T-helper 2 cell treated with Interferon-gamma antibody and Interleukin-4, amounts not matched to agents 5 μg/mL and 100 μg/mL, for 36 hours (primary cell): Measurements from ENCODE around the gene LMX1A.

Experiments
- DNase-seq: peaks from one replicate; pipeline ENCODE4 v3.0.0; 2021; ENCODE audit warnings: low spot score
- H3K27ac Mint-ChIP-seq: one replicate; pipeline ENCODE4 v1.8.0; 2021; ENCODE audit warnings: mild to moderate bottlenecking, mixed read lengths
- H3K27me3 Mint-ChIP-seq: one replicate; pipeline ENCODE4 v1.8.0; 2021; ENCODE audit warnings: low read depth, mixed read lengths
- H3K36me3 Mint-ChIP-seq: one replicate; pipeline ENCODE4 v1.8.0; 2021; ENCODE audit warnings: low read depth, mixed read lengths
- H3K4me1 Mint-ChIP-seq: one replicate; pipeline ENCODE4 v1.8.0; 2021; ENCODE audit warnings: low read depth, mixed read lengths
- H3K4me3 Mint-ChIP-seq: one replicate; pipeline ENCODE4 v1.8.0; 2022; ENCODE audit warnings: mild to moderate bottlenecking, moderate library complexity, mixed read lengths
- H3K9me3 Mint-ChIP-seq: one replicate; pipeline ENCODE4 v1.8.0; 2021; ENCODE audit warnings: mixed read lengths

LMX1A gene

GRCh38 chr1:165325460-165326203 is 30.9 kb downstream of the LMX1A start:
- Mint-ChIP-seq H3K4me3 (no peak overlapping the region), H3K27ac (no peak overlapping the region), H3K4me1 (no peaks in the 10 kb centered on the region), H3K27me3 (peaks cover 9% of the 10 kb centered on the region), H3K9me3 (no peaks in the 10 kb centered on the region), H3K36me3 (no peaks in the 10 kb centered on the region)
- no peak for DNase-seq

GRCh38 chr1:165324050-165324449 is 32.5 kb downstream of the LMX1A start:
- Mint-ChIP-seq H3K4me1 (no peaks in the 10 kb centered on the region), H3K27ac (no peak overlapping the region), H3K27me3 (peaks cover 5% of the 10 kb centered on the region), H3K36me3 (no peaks in the 10 kb centered on the region), H3K4me3 (no peak overlapping the region), H3K9me3 (no peaks in the 10 kb centered on the region)
- no peak for DNase-seq

GRCh38 chr1:165317612-165318011 is 38.9 kb downstream of the LMX1A start:
- no peaks in the 10 kb centered on the region for H3K9me3 Mint-ChIP-seq
- peaks cover 9% of the 10 kb centered on the region for H3K27me3 Mint-ChIP-seq
- H3K27ac Mint-ChIP-seq, result no peak overlapping the region
- no peaks in the 10 kb centered on the region for H3K36me3 Mint-ChIP-seq
- no peaks in the 10 kb centered on the region for H3K4me1 Mint-ChIP-seq
- DNase-seq, result no peak
- no peak overlapping the region for H3K4me3 Mint-ChIP-seq

- Mint-ChIP-seq H3K36me3 (no peaks in the 10 kb centered on the region), H3K9me3 (no peaks in the 10 kb centered on the region), H3K27ac (no peak overlapping the region), H3K4me3 (no peak overlapping the region), H3K4me1 (no peaks in the 10 kb centered on the region), H3K27me3 (peaks cover 9% of the 10 kb centered on the region)
- no peak for DNase-seq
Observed at GRCh38 chr1:165316153-165316772, 40.3 kb downstream of the LMX1A start.

GRCh38 chr1:165315481-165315880 is 41.0 kb downstream of the LMX1A start:
- Mint-ChIP-seq H3K27ac (no peak overlapping the region), H3K36me3 (no peaks in the 10 kb centered on the region), H3K27me3 (peaks cover 8% of the 10 kb centered on the region), H3K4me1 (no peaks in the 10 kb centered on the region), H3K9me3 (no peaks in the 10 kb centered on the region), H3K4me3 (no peak overlapping the region)
- no peak for DNase-seq

GRCh38 chr1:165313903-165314302 is 42.6 kb downstream of the LMX1A start:
- no peak for DNase-seq
- Mint-ChIP-seq H3K4me3 (no peak overlapping the region), H3K36me3 (no peaks in the 10 kb centered on the region), H3K4me1 (no peaks in the 10 kb centered on the region), H3K27me3 (peaks cover 8% of the 10 kb centered on the region), H3K27ac (no peak overlapping the region), H3K9me3 (no peaks in the 10 kb centered on the region)

- Mint-ChIP-seq H3K36me3 (no peaks in the 10 kb centered on the region), H3K27ac (no peak overlapping the region), H3K4me1 (no peaks in the 10 kb centered on the region), H3K27me3 (peaks cover 8% of the 10 kb centered on the region), H3K4me3 (no peak overlapping the region), H3K9me3 (no peaks in the 10 kb centered on the region)
- DNase-seq, result no peak
Observed at GRCh38 chr1:165312591-165312990, 43.9 kb downstream of the LMX1A start.

- Mint-ChIP-seq H3K9me3 (no peaks in the 10 kb centered on the region), H3K4me1 (no peaks in the 10 kb centered on the region), H3K27ac (no peak overlapping the region), H3K4me3 (no peak overlapping the region), H3K36me3 (no peaks in the 10 kb centered on the region), H3K27me3 (peaks cover 2% of the 10 kb centered on the region)
- no peak for DNase-seq
Observed at GRCh38 chr1:165306543-165307434, 49.7 kb downstream of the LMX1A start.

GRCh38 chr1:165303386-165303785 is 53.1 kb downstream of the LMX1A start:
- Mint-ChIP-seq H3K27ac (no peak overlapping the region), H3K36me3 (no peaks in the 10 kb centered on the region), H3K4me1 (no peaks in the 10 kb centered on the region), H3K4me3 (no peak overlapping the region), H3K9me3 (no peaks in the 10 kb centered on the region), H3K27me3 (peaks cover 2% of the 10 kb centered on the region)
- DNase-seq, result no peak

- H3K27ac Mint-ChIP-seq, result no peak overlapping the region
- no peaks in the 10 kb centered on the region for H3K27me3 Mint-ChIP-seq
- DNase-seq, result no peak
- no peaks in the 10 kb centered on the region for H3K36me3 Mint-ChIP-seq
- H3K9me3 Mint-ChIP-seq, result no peaks in the 10 kb centered on the region
- H3K4me3 Mint-ChIP-seq, result no peak overlapping the region
- no peaks in the 10 kb centered on the region for H3K4me1 Mint-ChIP-seq
Observed at GRCh38 chr1:165300400-165300903, 56.1 kb downstream of the LMX1A start.

- no peak for DNase-seq
- no peak overlapping the region for H3K27ac Mint-ChIP-seq
- no peaks in the 10 kb centered on the region for H3K36me3 Mint-ChIP-seq
- no peaks in the 10 kb centered on the region for H3K27me3 Mint-ChIP-seq
- no peak overlapping the region for H3K4me3 Mint-ChIP-seq
- H3K4me1 Mint-ChIP-seq, result no peaks in the 10 kb centered on the region
- no peaks in the 10 kb centered on the region for H3K9me3 Mint-ChIP-seq
Observed at GRCh38 chr1:165298203-165298820, 58.2 kb downstream of the LMX1A start.

- H3K4me1 Mint-ChIP-seq, result no peaks in the 10 kb centered on the region
Observed at GRCh38 chr1:165296205-165296604, 60.3 kb downstream of the LMX1A start.

GRCh38 chr1:165290148-165290547 is 66.4 kb downstream of the LMX1A start:
- Mint-ChIP-seq H3K36me3 (no peaks in the 10 kb centered on the region), H3K4me3 (no peak overlapping the region), H3K4me1 (no peaks in the 10 kb centered on the region), H3K9me3 (no peaks in the 10 kb centered on the region), H3K27ac (no peak overlapping the region), H3K27me3 (peaks cover 2% of the 10 kb centered on the region)
- no peak for DNase-seq

More at GRCh38 chr1:165296205-165296604, 60.3 kb downstream of the LMX1A start:
- Mint-ChIP-seq H3K27ac (no peak overlapping the region), H3K27me3 (no peaks in the 10 kb centered on the region), H3K4me3 (no peak overlapping the region), H3K9me3 (no peaks in the 10 kb centered on the region), H3K36me3 (no peaks in the 10 kb centered on the region)
- DNase-seq, result no peak
